Coronary artery (tissue), 2 donors: ENCODE measurements around the gene SS18L1.

Experiments used
- DNase-seq: peaks from one replicate; pipeline ENCODE4 v3.0.0-alpha.2; 2017; ENCODE audit warnings: low spot score
- H3K27ac ChIP-seq, 2 donors: fragments of 200-600 bp; sonication (generic); one replicate each; pipeline ENCODE4 v1.5.1; 2016 to 2019
- H3K4me3 ChIP-seq: fragments of 200-600 bp; sonication (generic); 2 replicates; pipeline ENCODE4 v1.5.1; 2016; ENCODE audit warnings: mild to moderate bottlenecking, moderate library complexity
- TF ChIP-seq, protein P1 (sequence below): fragments of 200-600 bp; sonication (generic); IDR thresholded peaks from one replicate; pipeline ENCODE4 v1.5.1; 2019; ENCODE audit warnings: antibody characterized with exemption

SS18L1 gene

DNA sequence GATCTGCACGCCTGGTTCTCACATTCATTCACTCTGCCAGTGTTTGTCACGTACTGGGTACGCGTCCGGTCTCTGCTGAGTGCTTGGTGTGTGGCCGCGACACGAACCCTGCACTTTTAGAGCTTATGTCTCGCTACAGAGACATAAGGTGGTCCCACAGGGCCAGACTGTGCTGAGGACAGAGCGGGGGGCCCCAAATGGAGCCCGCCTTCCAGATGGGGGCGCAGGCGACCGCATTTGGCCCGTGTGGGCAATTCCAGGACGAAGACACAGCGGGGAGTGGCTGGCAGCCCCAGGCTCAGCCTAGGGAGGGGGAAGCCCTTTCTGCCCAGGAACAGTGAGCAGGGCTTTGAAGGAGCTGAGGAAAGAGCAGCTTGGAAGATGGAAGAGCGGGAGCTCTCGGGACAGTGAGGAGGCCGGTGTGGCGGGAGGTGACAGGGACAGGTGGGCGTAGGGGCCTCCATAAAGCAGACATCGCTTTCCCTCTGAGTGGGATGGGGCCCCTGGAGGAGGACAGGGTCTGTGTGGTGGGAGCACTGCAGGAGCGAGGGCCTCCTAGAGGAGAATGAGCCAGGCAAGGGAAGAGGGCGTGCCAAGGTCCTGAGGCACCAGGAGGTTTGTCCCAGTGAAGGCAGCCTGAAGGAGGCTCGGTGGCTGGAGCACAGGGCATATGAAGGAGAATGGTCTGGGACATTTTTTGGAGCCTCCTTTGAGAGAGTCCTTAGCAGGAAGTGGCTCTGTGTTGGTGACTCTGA is 31.5 kb downstream of the SS18L1 start:
- TF ChIP-seq, protein P1, sequence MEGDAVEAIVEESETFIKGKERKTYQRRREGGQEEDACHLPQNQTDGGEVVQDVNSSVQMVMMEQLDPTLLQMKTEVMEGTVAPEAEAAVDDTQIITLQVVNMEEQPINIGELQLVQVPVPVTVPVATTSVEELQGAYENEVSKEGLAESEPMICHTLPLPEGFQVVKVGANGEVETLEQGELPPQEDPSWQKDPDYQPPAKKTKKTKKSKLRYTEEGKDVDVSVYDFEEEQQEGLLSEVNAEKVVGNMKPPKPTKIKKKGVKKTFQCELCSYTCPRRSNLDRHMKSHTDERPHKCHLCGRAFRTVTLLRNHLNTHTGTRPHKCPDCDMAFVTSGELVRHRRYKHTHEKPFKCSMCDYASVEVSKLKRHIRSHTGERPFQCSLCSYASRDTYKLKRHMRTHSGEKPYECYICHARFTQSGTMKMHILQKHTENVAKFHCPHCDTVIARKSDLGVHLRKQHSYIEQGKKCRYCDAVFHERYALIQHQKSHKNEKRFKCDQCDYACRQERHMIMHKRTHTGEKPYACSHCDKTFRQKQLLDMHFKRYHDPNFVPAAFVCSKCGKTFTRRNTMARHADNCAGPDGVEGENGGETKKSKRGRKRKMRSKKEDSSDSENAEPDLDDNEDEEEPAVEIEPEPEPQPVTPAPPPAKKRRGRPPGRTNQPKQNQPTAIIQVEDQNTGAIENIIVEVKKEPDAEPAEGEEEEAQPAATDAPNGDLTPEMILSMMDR = no peak
- Histone ChIP-seq H3K27ac (no peak overlapping the region), H3K4me3 (no peak overlapping the region)
- DNase-seq = no peak

DNA sequence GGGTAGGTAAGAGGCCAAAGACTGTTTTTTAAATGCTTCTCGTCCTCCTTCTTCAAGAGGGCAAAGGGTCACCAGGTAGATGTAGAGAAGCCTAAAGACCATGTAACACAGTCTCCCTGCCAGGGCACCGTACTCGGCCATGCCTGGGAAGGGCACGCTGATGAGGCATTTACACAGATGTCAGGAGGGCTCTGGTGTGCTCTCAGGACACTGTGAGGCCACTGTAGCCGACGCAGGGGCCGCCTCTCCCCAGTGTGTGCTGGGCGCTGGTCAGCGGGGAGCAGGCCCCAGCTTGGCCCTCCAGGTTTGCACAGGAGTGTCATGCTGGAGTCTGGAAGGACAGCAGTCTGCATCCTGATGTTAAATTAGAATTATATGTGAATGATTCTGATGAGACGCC is 32.1 kb downstream of the SS18L1 start:
- TF ChIP-seq, protein P1 = no peak
- H3K4me3 ChIP-seq = no peak overlapping the region
- H3K27ac ChIP-seq = no peak overlapping the region
- DNase-seq = no peak

DNA sequence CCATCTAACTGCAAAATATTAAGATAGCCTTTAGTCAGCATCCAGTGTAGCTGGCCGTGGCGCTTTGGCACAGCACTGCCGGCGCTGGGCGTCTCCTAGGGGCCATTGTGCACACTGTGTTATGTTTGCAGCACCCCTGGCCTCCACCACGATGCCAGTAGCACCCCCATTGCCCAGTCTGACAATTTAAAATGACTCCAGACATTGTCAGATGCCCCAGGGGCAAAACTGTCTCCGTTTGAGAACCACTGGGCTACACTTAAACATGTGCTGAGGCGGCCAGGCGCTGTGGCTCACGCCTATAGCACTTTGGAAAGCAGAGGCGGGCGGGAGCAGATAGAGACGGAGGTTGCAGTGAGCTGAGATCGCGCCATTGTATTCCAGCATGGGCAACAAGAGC is 33.3 kb downstream of the SS18L1 start:
- TF ChIP-seq, protein P1 = no peak
- Histone ChIP-seq H3K4me3 (no peak overlapping the region), H3K27ac (no peak overlapping the region)
- no peak for DNase-seq

GRCh38 chr20:62177307-62177706 is 33.7 kb downstream of the SS18L1 start:
- TF ChIP-seq, protein P1 = no peak
- Histone ChIP-seq H3K27ac (no peak overlapping the region), H3K4me3 (no peak overlapping the region)
- no peak for DNase-seq

DNA sequence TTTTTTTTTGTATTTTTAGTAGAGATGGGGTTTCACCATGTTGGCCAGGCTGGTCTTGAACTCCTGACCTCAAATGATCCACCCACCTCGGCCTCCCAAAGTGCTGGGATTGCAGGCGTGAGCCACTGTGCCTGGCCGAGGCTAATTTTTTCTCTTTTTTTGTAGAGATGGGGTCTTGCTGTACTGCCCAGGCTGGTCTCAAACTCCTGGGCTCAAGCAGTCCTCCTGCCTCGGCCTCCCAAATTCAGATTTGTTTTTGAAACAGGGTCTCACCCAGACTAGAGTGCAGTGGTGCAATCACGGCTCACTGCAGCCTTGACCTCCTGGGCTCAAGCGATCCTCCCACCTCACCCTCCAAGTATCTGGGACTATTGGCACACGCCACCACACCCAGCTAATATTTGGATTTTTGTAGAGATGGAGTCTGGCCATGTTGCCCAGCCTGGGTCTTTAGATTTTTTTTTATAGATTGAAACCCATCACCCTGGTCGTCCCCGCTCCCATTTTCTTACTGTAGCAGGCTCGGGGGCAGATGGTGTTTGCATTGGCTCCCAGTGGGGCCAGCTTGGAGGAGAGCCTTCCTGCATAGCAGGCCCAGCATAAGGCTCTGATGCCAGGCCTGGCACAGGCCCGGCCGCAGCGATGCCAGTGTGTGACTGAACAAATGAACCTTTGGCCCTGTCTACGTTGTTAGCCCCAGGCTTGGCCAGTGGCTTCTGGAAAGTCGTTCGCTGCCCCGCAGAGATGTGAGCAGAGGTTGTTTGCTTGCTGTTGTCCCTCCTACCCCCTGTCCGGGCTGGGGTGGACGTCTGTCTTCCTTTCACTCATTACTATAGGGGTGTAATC is 35.0 kb downstream of the SS18L1 start:
- no peak overlapping the region for H3K27ac ChIP-seq
- H3K4me3 ChIP-seq = no peak overlapping the region
- TF ChIP-seq, protein P1 = no peak
- DNase-seq = no peak

GRCh38 chr20:62179162-62179504 is 35.6 kb downstream of the SS18L1 start:
- H3K27ac ChIP-seq = no peak overlapping the region
- TF ChIP-seq, protein P1 = no peak
- H3K4me3 ChIP-seq = no peak overlapping the region
- no peak for DNase-seq

- H3K4me3 ChIP-seq = peak overlapping the region; percentile 99
- peak overlapping the region in 1 of 2 donors; percentile 91 for H3K27ac ChIP-seq
- DNase-seq = no peak
- TF ChIP-seq, protein P1 = no peak
These were observed 38.2 kb downstream of the SS18L1 start for GRCh38 chr20:62181808-62182207.
